ENCODE results near the gene RETREG1.
"Not testable (repeated sequence)": the region's sequence is repeated elsewhere in the genome, so short reads cannot be mapped to it uniquely, and the experiment has no call there.

RETREG1 gene

DNA sequence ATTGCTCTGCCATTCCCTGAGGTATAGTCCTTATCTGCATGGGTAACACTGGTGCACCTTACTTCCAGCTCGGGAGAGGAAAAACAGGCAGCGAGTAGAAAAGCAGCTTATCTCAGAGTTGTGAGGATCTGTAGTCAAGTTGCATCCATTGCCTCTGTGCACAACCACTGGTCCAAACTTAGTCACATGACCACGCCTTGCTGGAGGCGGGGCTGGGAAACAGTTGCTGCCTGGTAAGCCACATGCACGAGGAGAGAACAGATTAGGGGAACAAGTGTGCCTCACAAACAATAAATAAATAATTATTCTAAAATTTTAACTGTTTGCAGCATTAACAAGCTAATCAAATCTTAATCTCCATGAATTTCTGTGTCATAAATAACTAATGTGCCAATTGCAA lies 169.8 kb downstream of the RETREG1 start:
- no peak for DNase-seq

DNA sequence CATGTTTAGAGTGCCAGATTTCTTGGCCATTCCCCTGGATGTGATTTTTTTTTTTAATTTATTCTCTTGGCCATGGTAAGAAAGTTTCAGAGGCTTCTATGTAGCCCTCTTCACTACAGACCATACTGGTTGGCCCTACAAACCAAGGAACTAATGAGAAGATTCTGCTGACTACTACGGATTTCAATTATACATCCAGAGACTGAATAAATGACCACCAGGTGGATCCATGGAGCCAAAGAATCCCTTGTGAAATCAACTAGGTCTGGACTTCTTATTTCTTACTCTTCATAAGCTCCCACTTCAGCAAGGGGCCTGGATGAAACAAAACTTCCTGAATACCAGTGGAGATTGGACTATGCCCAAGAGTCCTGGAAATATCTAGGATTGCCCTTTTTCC lies 178.8 kb downstream of the RETREG1 start:
- no peak for DNase-seq

- DNase-seq: not testable (repeated sequence)
Observed at GRCh38 chr5:16436065-16436682, 180.6 kb downstream of the RETREG1 start.

GRCh38 chr5:16431490-16431889 lies 185.3 kb downstream of the RETREG1 start:
- peak; percentile 50 to 83 for DNase-seq

- no peak for DNase-seq
Observed at GRCh38 chr5:16430349-16431089, 186.3 kb downstream of the RETREG1 start.

- no peak for DNase-seq
Observed at GRCh38 chr5:16428359-16428758, 188.4 kb downstream of the RETREG1 start.

- DNase-seq: peak; percentile 25 to 75
Observed at GRCh38 chr5:16427587-16427986, 189.2 kb downstream of the RETREG1 start.
